GM12878 (cell line): ENCODE data around the gene FXYD7. TPM values are rescaled to one million over a fixed set of nuclear protein-coding genes. Genes with fewer than 3 reads are reported as not detected.

Source experiments
- ATAC-seq: fragments of 200-7000 bp; cut with Tn5 transposase; 3 replicates; pipeline ENCODE4 v1.9.1; 2020; ENCODE audit warnings: mild to moderate bottlenecking, moderate library complexity
- BruUV-seq: library from RNA; stranded (reverse); fragments of 400-500 nt; replicated peaks from 2 replicates; lab custom pipeline; 2021; lab: Mats Ljungman, UMichigan
- CTCF ChIA-PET: fragments of 300-600 bp; sonication (Branson Sonifier 250); formaldehyde crosslinking; extraction: SDS; loops from one replicate; lab custom pipeline; 2021; ENCODE audit warnings: inconsistent platforms; lab: Yijun Ruan, JAX
- POLR2A ChIA-PET: fragments of 350-600 bp; formaldehyde crosslinking; extraction: SDS; loops from one replicate; lab custom pipeline; 2021; ENCODE audit warnings: inconsistent platforms; lab: Charles Lee
- RAD21 ChIA-PET: fragments of 300-600 bp; sonication (Branson Sonifier 250); formaldehyde crosslinking; loops from one replicate; lab custom pipeline; 2023; ENCODE audit warnings: antibody characterized with exemption; ENCODE audit not compliant: unreplicated experiment; lab: Charles Lee
- SMC1A ChIA-PET: fragments of 300-600 bp; sonication (Branson Sonifier 250); formaldehyde crosslinking; loops from one replicate; lab custom pipeline; 2023; ENCODE audit not compliant: unreplicated experiment, uncharacterized antibody; lab: Charles Lee
- DNase-seq: peaks from one replicate; pipeline ENCODE4 v3.0.0-alpha.2; 2011; ENCODE audit warnings: low read depth, low spot score
- FAIRE-seq: peaks from 3 replicates; lab custom pipeline; 2011; peaks lifted over from hg19 to GRCh38; lab: Jason Lieb, UNC
- H2AFZ ChIP-seq: 2 replicates; pipeline ENCODE4 v1.6.0; 2011; ENCODE audit warnings: low read depth, low read length, control low read depth; ENCODE audit not compliant: control insufficient read depth
- H3K27ac ChIP-seq: 2 replicates; pipeline ENCODE4 v1.5.1; 2011; ENCODE audit warnings: control low read depth; ENCODE audit not compliant: control insufficient read depth, insufficient read depth
- H3K27me3 ChIP-seq, 2 experiments: replicated peaks in 1 of 2; 2 replicates each; pipeline versions ENCODE4 v1.6.0 to v1.6.1; 2011; ENCODE audit warnings: low read length in 1 of 2; ENCODE audit not compliant: control insufficient read depth in 2 of 2, insufficient read depth in 2 of 2
- H3K36me3 ChIP-seq, 2 experiments: 2 replicates each; pipeline ENCODE4 v1.5.1; 2011; ENCODE audit warnings: low read length in 1 of 2; ENCODE audit not compliant: control insufficient read depth in 2 of 2, insufficient read depth in 2 of 2
- H3K4me1 ChIP-seq: 2 replicates; pipeline ENCODE4 v1.6.1; 2011; ENCODE audit warnings: mild to moderate bottlenecking, low read length, moderate library complexity, mixed read lengths; ENCODE audit not compliant: control insufficient read depth, insufficient read depth
- H3K4me2 ChIP-seq: 2 replicates; pipeline ENCODE4 v1.6.0; 2011; ENCODE audit warnings: control low read depth; ENCODE audit not compliant: control insufficient read depth, insufficient read depth
- H3K4me3 ChIP-seq: fragments of 200-600 bp; sonication (generic); 2 replicates; pipeline ENCODE4 v1.5.1; 2016
- H3K79me2 ChIP-seq: 2 replicates; pipeline ENCODE4 v1.6.0; 2011; ENCODE audit warnings: low read length; ENCODE audit not compliant: control insufficient read depth, insufficient read depth
- H3K9ac ChIP-seq: 2 replicates; pipeline ENCODE4 v1.8.0; 2011; ENCODE audit warnings: low read length, control low read depth, mixed read lengths; ENCODE audit not compliant: control insufficient read depth, insufficient read depth
- H3K9me3 ChIP-seq: replicated peaks from 3 replicates; pipeline ENCODE4 v1.5.1; 2011; ENCODE audit warnings: mild to moderate bottlenecking, low read length; ENCODE audit not compliant: control insufficient read depth, insufficient read depth
- H4K20me1 ChIP-seq: 2 replicates; pipeline ENCODE4 v1.6.0; 2011; ENCODE audit not compliant: control insufficient read depth, insufficient read depth
- BCLAF1 ChIP-seq: fragments of 450-650 bp; IDR thresholded peaks from 2 replicates; pipeline ENCODE4 v1.6.1; 2017; ENCODE audit warnings: antibody characterized with exemption, mild to moderate bottlenecking, moderate library complexity
- CEBPZ ChIP-seq: fragments of 150-350 bp; IDR thresholded peaks from 2 replicates; pipeline ENCODE4 v1.6.1; 2016; ENCODE audit warnings: low read depth, low read length
- CREM ChIP-seq: IDR thresholded peaks from 2 replicates; pipeline ENCODE4 v1.6.1; 2014; ENCODE audit warnings: antibody characterized with exemption, low read depth
- ESRRA ChIP-seq: IDR thresholded peaks from 2 replicates; pipeline ENCODE4 v1.6.1; 2012; ENCODE audit warnings: mild to moderate bottlenecking, low read length, improper control_type of control experiment
- FOXM1 ChIP-seq: IDR thresholded peaks from 2 replicates; pipeline ENCODE4 v1.6.1; 2012; ENCODE audit warnings: low read depth, mild to moderate bottlenecking, inconsistent platforms, low read length, moderate library complexity
- JUND ChIP-seq: IDR thresholded peaks from 2 replicates; pipeline ENCODE4 v1.6.1; 2012; ENCODE audit warnings: low read depth, mild to moderate bottlenecking, low read length, improper control_type of control experiment, moderate library complexity
- SKIL ChIP-seq: fragments of 450-650 bp; IDR thresholded peaks from 2 replicates; pipeline ENCODE4 v1.6.1; 2017; ENCODE audit warnings: mild to moderate bottlenecking, low read depth, inconsistent platforms; ENCODE audit not compliant: poor library complexity, severe bottlenecking
- ZBTB11 ChIP-seq: fragments of 450-650 bp; formaldehyde crosslinking; IDR thresholded peaks from 2 replicates; pipeline ENCODE4 v1.5.0; 2022; ENCODE audit warnings: mild to moderate bottlenecking, missing genetic modification characterization
- WGBS: methylation state at CpG from one replicate; pipeline ENCODE4 v1.1.6; 2016; ENCODE audit warnings: low lambda C conversion rate; ENCODE audit not compliant: insufficient replicate concordance, insufficient coverage; ENCODE audit errors: missing lambda C conversion rate; 5-methylcytosine and 5-hydroxymethylcytosine counted together
- in situ Hi-C: fragments of 300-500 bp; cut with MboI; formaldehyde crosslinking; loops from 9 replicates; pipeline ENCODE4 v1.14.3; 2018; ENCODE audit warnings: mixed read lengths
- intact Hi-C: fragments of 100-400 bp; cut with micrococcal nuclease; formaldehyde crosslinking; loops from one replicate; pipeline ENCODE4 v1.14.2; 2022; ENCODE audit not compliant: unreplicated experiment
- polyA plus RNA-seq, 11 experiments: library from polyadenylated mRNA; depleted of rRNA in 4 of 11; unstranded in 6 of 11; stranded (reverse) in 5 of 11; fragments of >200 nt; fragmentation: Nextera tagmentation in 4 of 11; fragmentation: Illumina TruSeq in 1 of 11; extraction: Ambion mirVana in 4 of 11; extraction: Trizol in 1 of 11; gene quantifications; 1 replicate in 1 of 11; 2 replicates in 10 of 11; pipeline versions ENCODE4 v1.2.1 to v1.2.3, GENCODE V29; 2011 to 2016; ENCODE audit warnings: inconsistent platforms in 2 of 11, missing spikeins in 2 of 11, low read depth in 1 of 11
- total RNA-seq, 4 experiments: library from RNA; depleted of rRNA in 3 of 4; stranded (reverse); fragments of >200 nt in 3 of 4; fragmentation: Illumina TruSeq in 1 of 4; extraction: Trizol in 1 of 4; gene quantifications; 2 replicates each; pipeline versions ENCODE4 v1.2.1 to v1.2.3, GENCODE V29; 2013 to 2021

Gene FXYD7
- total and polyA plus RNA-seq, 10 of the 15 experiments (the other 5 are each of a cell fraction or from before 2014, with no cell fraction given) = 0.07 to 0.28 (median 0.12) TPM; not detected in 7

- 93% methylated on average over 7 of the region's 7 CpGs for WGBS
- Histone ChIP-seq H3K4me3 (no peak overlapping the region), H3K27me3 (no peaks in the 10 kb centered on the region), H3K79me2 (no peaks in the 10 kb centered on the region), H3K36me3 (peaks cover 31 to 42% of the 10 kb centered on the region in 2 experiments), H4K20me1 (no peaks in the 10 kb centered on the region), H3K9me3 (peaks cover 40% of the 10 kb centered on the region), H3K9ac (no peak overlapping the region), H3K4me2 (no peak overlapping the region), H2AFZ (no peak overlapping the region), H3K4me1 (peaks cover 11% of the 10 kb centered on the region; the same call in 1 of the 2 replicates), H3K27ac (no peak overlapping the region)
- TF ChIP-seq FOXM1 (no peak), ESRRA (no peak), CEBPZ (no peak), SKIL (no peak), ZBTB11 (CRISPR knock-in tag) (no peak), BCLAF1 (no peak), JUND (no peak), CREM (no peak)
- ChIA-PET RAD21 (interaction anchor here (0.7 kb wide), 1 partner anchor 24 kb away, joined by 3 read pairs; no protein-coding TSS in a partner anchor), POLR2A (interaction anchor here (0.6 to 1.2 kb wide), 2 partner anchors 92 to 277 kb away, joined by 3 to 6 read pairs; no protein-coding TSS in a partner anchor), CTCF (no interaction called here), SMC1A (interaction anchor here (1.2 kb wide), 1 partner anchor 40 kb away, joined by 3 read pairs; no protein-coding TSS in a partner anchor)
- in situ Hi-C loops (no loop called here), intact Hi-C loops (no loop called here)
- ATAC-seq (no peak), FAIRE-seq (no peak), DNase-seq (no peak)
- TSS peak; percentile 25 for BruUV-seq
Observed at GRCh38 chr19:35166100-35167063, 23.3 kb downstream of the FXYD7 start.
